Duodenal mucosa (tissue), 2 donors: ENCODE data around the gene APP.

Experiments
- H3K27ac ChIP-seq: one replicate; pipeline ENCODE4 v1.7.0; 2013; ENCODE audit warnings: low read depth, low read length
- H3K27me3 ChIP-seq, 2 donors: one replicate each; pipeline ENCODE4 v1.7.0; 2013; ENCODE audit warnings: low read length in 2 of 2, control low read depth in 1 of 2; ENCODE audit not compliant: insufficient read depth in 2 of 2, control insufficient read depth in 1 of 2
- H3K36me3 ChIP-seq, 2 donors: one replicate each; pipeline ENCODE4 v1.7.0; 2013; ENCODE audit warnings: low read length in 2 of 2, control low read depth in 1 of 2; ENCODE audit not compliant: insufficient read depth in 2 of 2, control insufficient read depth in 1 of 2
- H3K4me1 ChIP-seq, 2 donors: one replicate each; pipeline ENCODE4 v1.7.0; 2013; ENCODE audit warnings: low read length in 2 of 2, control low read depth in 1 of 2; ENCODE audit not compliant: insufficient read depth in 2 of 2, control insufficient read depth in 1 of 2
- H3K4me3 ChIP-seq, 2 donors: one replicate each; pipeline ENCODE4 v1.7.0; 2013; ENCODE audit warnings: low read length in 2 of 2, low read depth in 1 of 2
- H3K9ac ChIP-seq, 2 donors: one replicate each; pipeline ENCODE4 v1.7.0; 2013; ENCODE audit warnings: low read length in 2 of 2, low read depth in 1 of 2
- H3K9me3 ChIP-seq, 2 donors: one replicate each; pipeline ENCODE4 v1.7.0; 2013; ENCODE audit warnings: low read length in 2 of 2, control low read depth in 1 of 2; ENCODE audit not compliant: control insufficient read depth in 1 of 2

APP gene

GRCh38 chr21:25895565-25896205 is 274.9 kb downstream of the APP start:
- H3K36me3 ChIP-seq: peaks cover 7 to 36% of the 10 kb centered on the region in 2 donors
- H3K27me3 ChIP-seq: no peaks in the 10 kb centered on the region
- no peak overlapping the region for H3K27ac ChIP-seq
- H3K4me3 ChIP-seq: no peak overlapping the region
- H3K9ac ChIP-seq: no peak overlapping the region
- peaks cover 4 to 7% of the 10 kb centered on the region in 2 donors for H3K4me1 ChIP-seq
- no peaks in the 10 kb centered on the region for H3K9me3 ChIP-seq

GRCh38 chr21:25893191-25893590 is 277.4 kb downstream of the APP start:
- peaks cover 12 to 18% of the 10 kb centered on the region in 2 donors for H3K4me1 ChIP-seq
- no peak overlapping the region for H3K4me3 ChIP-seq
- no peaks in the 10 kb centered on the region for H3K27me3 ChIP-seq
- H3K36me3 ChIP-seq: peaks cover 11 to 39% of the 10 kb centered on the region in 2 donors
- H3K27ac ChIP-seq: no peak overlapping the region
- no peak overlapping the region for H3K9ac ChIP-seq
- H3K9me3 ChIP-seq: no peaks in the 10 kb centered on the region

GRCh38 chr21:25891596-25891995 is 279.0 kb downstream of the APP start:
- H3K27me3 ChIP-seq: no peaks in the 10 kb centered on the region
- H3K36me3 ChIP-seq: peaks cover 11 to 36% of the 10 kb centered on the region in 2 donors
- peaks cover 20 to 30% of the 10 kb centered on the region in 2 donors for H3K4me1 ChIP-seq
- H3K9me3 ChIP-seq: no peaks in the 10 kb centered on the region
- H3K9ac ChIP-seq: no peak overlapping the region
- H3K27ac ChIP-seq: no peak overlapping the region
- no peak overlapping the region for H3K4me3 ChIP-seq

GRCh38 chr21:25890001-25890400 is 280.6 kb downstream of the APP start:
- Histone ChIP-seq H3K27ac (no peak overlapping the region), H3K36me3 (peaks cover 15 to 32% of the 10 kb centered on the region in 2 donors)

GRCh38 chr21:25888711-25889110 is 281.9 kb downstream of the APP start:
- H3K27me3 ChIP-seq: no peaks in the 10 kb centered on the region
- peaks cover 16 to 22% of the 10 kb centered on the region in 2 donors for H3K4me1 ChIP-seq
- H3K36me3 ChIP-seq: peaks cover 11 to 21% of the 10 kb centered on the region in 2 donors
- H3K27ac ChIP-seq: no peak overlapping the region
- no peaks in the 10 kb centered on the region for H3K9me3 ChIP-seq
- H3K9ac ChIP-seq: peak overlapping the region in 1 of 2 donors; percentile 2
- H3K4me3 ChIP-seq: no peak overlapping the region

More at GRCh38 chr21:25890001-25890400, 280.6 kb downstream of the APP start:
- Histone ChIP-seq H3K9ac (no peak overlapping the region), H3K4me1 (peaks cover 16 to 22% of the 10 kb centered on the region in 2 donors), H3K9me3 (no peaks in the 10 kb centered on the region), H3K27me3 (no peaks in the 10 kb centered on the region), H3K4me3 (no peak overlapping the region)

GRCh38 chr21:25887646-25888306 is 282.8 kb downstream of the APP start:
- peaks cover 16 to 22% of the 10 kb centered on the region in 2 donors for H3K4me1 ChIP-seq
- no peak overlapping the region for H3K27ac ChIP-seq
- peaks cover 11 to 19% of the 10 kb centered on the region in 2 donors for H3K36me3 ChIP-seq
- H3K27me3 ChIP-seq: no peaks in the 10 kb centered on the region
- H3K4me3 ChIP-seq: no peak overlapping the region
- H3K9me3 ChIP-seq: no peaks in the 10 kb centered on the region
- H3K9ac ChIP-seq: no peak overlapping the region

GRCh38 chr21:25887166-25887565 is 283.4 kb downstream of the APP start:
- Histone ChIP-seq H3K36me3 (peaks cover 11 to 15% of the 10 kb centered on the region in 2 donors), H3K9me3 (no peaks in the 10 kb centered on the region), H3K27me3 (no peaks in the 10 kb centered on the region), H3K4me1 (peaks cover 16 to 22% of the 10 kb centered on the region in 2 donors), H3K4me3 (no peak overlapping the region), H3K9ac (no peak overlapping the region), H3K27ac (no peak overlapping the region)

GRCh38 chr21:25885880-25886279 is 284.7 kb downstream of the APP start:
- Histone ChIP-seq H3K27me3 (no peaks in the 10 kb centered on the region), H3K27ac (no peak overlapping the region), H3K9ac (no peak overlapping the region), H3K9me3 (no peaks in the 10 kb centered on the region), H3K4me1 (peaks cover 16 to 22% of the 10 kb centered on the region in 2 donors), H3K36me3 (peaks cover 14 to 15% of the 10 kb centered on the region in 2 donors), H3K4me3 (no peak overlapping the region)

- no peak overlapping the region for H3K9ac ChIP-seq
- no peak overlapping the region for H3K4me3 ChIP-seq
- peaks cover 16 to 22% of the 10 kb centered on the region in 2 donors for H3K4me1 ChIP-seq
- no peak overlapping the region for H3K27ac ChIP-seq
- no peaks in the 10 kb centered on the region for H3K27me3 ChIP-seq
- no peaks in the 10 kb centered on the region for H3K9me3 ChIP-seq
- peaks cover 15% of the 10 kb centered on the region in 2 donors for H3K36me3 ChIP-seq
Measured at GRCh38 chr21:25885405-25885804, 285.2 kb downstream of the APP start.

GRCh38 chr21:25884311-25884710 is 286.3 kb downstream of the APP start:
- Histone ChIP-seq H3K4me3 (no peak overlapping the region), H3K27me3 (no peaks in the 10 kb centered on the region), H3K27ac (no peak overlapping the region), H3K36me3 (peaks cover 15 to 20% of the 10 kb centered on the region in 2 donors), H3K9ac (no peak overlapping the region), H3K4me1 (peaks cover 16 to 22% of the 10 kb centered on the region in 2 donors), H3K9me3 (no peaks in the 10 kb centered on the region)
